Kasumi-1 (cell line): ENCODE data around the gene LONP1.

Experiments used
- DNase-seq, 2 experiments: peaks; one replicate each; lab custom pipeline; 2025; lab: John Stamatoyannopoulos, UW

Gene LONP1

DNA sequence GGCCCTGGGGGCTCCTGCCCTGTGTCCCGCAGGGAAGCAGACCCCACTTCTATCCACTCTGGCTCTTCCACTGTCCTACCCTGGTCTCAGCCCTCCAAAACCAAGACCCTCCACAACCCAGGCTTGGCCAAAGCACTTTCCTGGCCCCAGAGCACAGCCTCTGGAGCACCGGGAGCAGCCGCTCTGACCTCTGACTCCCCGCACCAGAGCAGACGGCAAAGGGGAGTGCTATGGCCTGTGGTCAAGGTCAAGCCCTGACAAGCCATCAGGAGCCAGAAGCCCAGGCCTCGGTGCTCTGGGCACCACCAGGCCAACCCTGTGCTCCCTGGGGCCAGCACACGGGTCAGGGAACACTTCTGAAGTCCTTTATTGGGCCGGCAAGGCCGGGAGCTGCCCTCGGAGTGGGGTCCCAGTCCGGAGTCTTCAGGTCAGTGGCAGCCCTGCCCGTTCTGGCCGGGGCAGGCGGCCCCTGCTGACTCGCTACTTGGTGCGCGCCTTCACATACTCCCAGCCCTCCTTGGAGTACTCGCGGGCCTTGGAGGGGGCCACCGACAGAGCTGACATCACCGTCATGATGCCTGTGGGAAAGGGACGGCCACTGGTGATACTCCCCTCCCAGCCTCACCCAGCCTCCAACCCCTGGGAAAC, 41.8 kb downstream of the LONP1 start:
- no peak for DNase-seq

DNA sequence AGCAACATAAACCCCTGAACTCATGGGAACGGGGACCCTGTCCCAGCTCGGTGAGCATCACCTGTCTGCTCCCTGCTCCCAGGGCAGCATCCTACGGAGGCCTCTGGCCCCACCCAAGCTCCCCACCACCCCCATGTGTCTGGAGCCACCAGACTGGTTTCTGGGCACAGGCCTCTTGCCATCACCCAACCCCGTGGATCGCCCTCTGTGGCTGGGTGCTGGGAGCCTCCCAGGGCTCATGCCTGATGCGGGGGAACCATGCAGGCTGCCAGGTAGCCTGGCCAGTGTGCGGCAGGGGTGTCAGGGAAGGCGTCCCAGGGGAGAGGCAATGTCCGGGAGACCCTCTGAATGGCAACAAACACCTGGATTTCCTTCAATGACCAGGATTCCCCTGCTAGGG, 42.4 kb downstream of the LONP1 start:
- DNase-seq = no peak

DNA sequence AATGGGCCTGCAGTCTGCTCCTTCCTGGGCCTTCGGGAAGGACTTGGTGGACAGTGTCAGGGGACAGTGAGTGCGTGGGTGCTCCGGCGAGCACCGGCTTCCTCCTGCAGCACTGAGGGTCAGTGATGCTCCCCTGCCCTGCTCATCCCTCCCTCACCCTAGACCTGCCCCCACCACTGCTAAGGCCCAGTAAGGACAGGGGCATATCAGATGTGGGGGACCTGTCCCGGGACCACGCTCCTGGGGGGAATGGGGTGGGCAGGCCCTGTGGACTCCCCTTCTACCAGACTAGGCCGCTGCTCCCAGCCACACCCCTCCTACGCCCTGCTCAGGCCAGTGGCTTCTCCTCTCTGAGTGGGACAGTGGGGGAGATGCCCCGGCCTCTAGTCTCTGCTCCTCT, 42.8 kb downstream of the LONP1 start:
- no peak for DNase-seq

DNA sequence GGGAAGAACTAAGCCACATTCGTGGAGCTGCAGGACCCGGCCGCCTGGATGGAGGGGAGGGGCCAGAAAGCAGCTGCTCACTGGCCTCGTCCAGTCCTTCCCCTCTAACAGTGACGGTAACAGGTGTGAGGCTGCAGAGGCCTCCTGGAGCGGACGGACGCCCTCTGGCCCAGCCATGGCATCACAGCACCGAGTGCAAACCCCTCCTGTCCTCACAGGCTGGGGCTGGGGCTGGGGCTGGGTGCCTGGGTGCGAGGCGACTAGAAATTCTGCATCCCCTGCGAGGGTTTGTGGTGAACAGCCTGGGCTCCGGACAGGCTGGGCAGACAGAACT, 43.2 kb downstream of the LONP1 start:
- no peak for DNase-seq

DNA sequence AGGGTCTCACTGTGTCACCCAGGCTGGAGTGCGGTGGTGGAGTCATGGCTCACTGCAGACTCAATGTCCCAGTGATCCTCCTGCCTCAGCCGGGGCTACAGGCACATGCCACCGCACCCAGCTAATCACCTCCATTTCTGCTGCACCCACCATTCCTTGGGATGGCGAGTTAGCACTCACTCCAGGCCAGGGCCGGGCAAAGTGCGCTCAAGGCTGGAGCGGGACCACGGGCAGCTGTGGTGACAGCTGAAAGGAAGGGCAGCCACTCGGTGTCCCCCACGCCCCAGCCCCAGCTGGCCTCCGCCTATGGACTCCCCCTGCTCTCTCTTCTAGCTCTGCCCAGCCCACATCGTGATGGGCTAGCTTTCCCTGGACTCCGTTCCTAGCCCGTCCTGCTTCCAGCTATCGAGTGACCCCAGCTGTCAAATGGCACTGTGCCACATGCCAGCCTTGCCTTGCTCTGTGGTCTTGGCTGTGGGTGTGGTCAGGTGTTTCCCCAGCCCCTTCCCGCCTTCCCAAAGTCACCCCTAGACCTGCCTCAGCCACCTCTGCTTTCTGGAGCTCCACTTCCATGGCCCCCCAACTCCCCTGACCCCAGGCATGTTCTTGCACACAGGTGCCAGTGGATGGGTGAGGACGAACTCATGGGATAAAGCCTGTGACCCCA, 43.7 kb downstream of the LONP1 start:
- no peak for DNase-seq

- no peak for DNase-seq
Measured at GRCh38 chr19:5674714-5675113, 45.2 kb downstream of the LONP1 start.

DNA sequence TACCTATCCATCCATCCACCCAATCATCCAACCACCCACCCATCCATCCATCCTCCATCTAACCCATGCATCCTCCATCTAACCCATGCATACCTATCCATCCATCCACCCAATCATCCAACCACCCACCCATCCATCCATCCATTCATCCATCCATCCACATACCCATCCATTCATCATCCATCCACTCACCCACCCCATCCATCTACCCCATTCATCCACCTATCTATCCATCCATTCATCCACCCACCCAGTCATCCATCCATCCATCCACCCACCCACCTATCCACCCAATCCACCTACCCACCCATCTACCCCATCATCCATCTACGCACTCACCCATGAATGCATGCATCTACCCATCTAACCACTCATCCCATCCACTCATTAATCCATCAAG, 46.2 kb downstream of the LONP1 start:
- DNase-seq = no peak

GRCh38 chr19:5672708-5673459, 47.1 kb downstream of the LONP1 start:
- no peak for DNase-seq

DNA sequence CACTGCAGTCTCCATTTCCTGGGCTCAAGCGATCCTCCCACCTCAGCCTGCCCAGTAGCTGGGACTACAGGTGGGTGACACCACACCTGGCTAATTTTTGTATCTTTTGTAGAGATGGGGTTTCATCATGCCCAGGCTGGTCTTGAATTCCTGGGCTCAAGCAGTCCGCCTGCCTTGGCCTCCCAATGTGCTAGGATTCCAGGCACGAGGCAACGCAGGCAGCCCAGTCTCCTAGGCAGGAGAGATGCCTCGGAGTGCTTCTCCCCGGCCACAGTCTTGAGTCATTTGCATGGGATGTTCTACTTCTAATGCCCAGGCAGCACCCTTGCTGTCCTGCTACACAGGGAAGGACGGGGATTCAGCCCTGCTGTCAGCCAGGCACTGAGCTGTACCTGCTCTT, 48.3 kb downstream of the LONP1 start:
- no peak for DNase-seq

DNA sequence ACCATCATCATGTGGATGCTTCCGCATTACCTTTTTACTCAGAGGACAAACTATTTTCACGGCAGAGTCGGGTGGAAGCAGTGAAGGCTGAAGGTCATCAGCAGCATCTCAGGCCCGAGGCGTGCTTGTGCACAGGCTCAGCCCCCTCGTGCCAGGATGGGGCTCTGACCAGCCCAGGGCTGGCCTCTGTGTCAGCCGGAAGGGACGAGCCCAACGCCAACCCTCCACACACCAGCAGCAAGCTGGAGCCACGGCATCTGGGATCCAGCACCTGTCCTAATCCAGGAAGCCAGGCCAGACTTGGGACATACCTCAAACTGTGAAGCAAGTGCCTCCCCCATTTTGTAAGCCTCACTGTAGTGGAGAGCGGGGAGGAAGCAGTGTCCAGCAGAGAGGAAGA, 50.7 kb downstream of the LONP1 start:
- no peak for DNase-seq

- no peak for DNase-seq
Measured at GRCh38 chr19:5667751-5668271, 52.1 kb downstream of the LONP1 start.

GRCh38 chr19:5666921-5667610, 52.9 kb downstream of the LONP1 start:
- no peak for DNase-seq

DNA sequence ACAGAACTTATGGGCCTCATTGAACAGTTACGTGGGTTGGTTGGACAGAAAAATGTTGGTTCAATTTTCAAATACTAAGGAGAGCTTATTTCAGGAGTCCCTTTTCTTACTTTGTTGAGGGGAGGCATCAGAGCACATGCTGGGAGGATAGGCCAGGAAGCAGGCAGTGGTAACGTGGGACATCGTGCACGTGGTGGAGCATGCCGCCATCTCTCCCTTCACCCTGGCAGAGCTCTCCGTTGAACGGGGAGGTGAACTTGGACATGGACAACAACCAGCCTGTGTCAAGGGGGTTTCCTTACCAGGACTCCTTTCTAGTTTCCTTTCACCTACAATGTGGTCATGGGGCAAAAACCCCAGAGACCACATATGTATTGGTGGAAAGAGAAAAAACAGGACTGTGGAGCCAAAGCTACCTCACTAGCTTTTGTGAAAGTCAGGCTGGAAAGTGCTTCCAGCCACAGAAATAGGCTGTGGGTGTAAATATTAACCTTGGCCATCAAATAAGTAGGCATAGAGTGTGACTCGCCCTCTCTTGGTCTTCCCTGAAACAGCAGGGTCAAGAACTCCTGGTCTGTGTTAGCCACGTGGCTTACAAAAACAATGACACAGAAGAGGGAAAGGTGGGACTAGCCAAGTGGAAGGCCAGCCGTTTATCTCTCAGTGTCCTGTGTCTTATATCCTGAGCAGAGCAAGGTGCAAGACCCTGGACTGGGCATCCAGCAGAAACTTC, 54.0 kb downstream of the LONP1 start:
- DNase-seq = peak in 1 of 2 experiments; percentile 26

GRCh38 chr19:5664515-5664914, 55.4 kb downstream of the LONP1 start:
- DNase-seq = no peak

- DNase-seq = no peak
Measured at GRCh38 chr19:5663904-5664303, 56.0 kb downstream of the LONP1 start.

GRCh38 chr19:5661483-5661882, 58.5 kb downstream of the LONP1 start:
- no peak for DNase-seq

GRCh38 chr19:5655412-5655811, 64.5 kb downstream of the LONP1 start:
- no peak for DNase-seq

DNA sequence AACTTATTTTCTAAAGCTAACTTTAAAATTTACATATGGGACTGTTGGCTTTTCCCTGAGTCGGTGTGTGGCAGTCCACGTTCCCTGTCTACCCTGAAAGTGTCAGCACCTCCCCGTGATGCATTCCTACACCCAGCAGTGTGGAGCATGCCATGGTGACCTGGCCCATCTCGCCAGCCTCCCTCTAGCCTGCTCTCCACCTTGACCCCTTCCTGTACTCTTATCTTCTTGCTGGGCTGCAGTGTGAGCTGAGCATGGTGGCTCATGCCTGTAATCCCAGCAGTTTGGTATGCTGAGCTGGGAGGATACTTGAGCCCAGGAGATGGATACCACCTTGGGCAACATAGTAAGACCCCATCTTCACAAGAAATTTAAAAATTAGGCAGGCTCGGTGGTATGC, 65.0 kb downstream of the LONP1 start:
- no peak for DNase-seq

DNA sequence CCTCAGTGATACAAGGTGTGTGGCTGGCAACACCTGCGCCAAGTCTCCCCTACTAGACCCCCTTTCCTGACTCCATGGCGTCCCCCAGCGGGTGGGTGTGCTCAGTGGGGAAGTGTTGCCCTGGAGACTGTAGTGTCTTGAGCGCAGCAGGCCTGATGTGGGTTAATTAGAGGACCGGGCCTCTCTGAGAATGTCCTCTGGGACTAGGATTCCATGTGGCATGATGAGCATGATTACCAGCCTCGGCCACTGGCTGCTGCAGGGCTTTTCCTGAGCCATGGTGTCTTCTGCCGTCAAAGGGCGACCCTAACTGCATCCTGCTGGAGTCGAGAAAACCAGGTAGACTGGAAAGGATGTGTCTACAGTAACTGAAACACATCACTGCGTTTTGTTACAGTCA, 67.7 kb downstream of the LONP1 start:
- no peak for DNase-seq

DNA sequence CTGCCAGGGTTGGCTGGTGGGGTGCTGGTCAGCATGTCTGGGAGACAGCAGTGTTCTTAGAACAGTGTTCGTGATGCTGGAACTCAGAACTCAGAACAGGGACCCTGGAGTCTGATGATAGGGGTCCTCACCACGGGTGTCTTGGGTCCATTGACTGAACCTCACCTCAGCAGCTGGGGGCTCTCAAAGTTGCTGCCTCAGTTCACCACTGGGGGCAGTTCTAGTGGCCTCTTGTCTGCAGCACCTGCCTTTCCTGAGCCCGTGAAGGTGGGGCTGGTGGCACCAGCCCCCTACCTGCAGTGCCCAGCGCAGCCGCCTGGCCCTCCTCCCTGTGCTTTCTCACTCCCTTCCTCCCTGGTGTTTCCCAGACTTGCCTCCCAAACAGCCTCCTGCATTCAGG, 68.6 kb downstream of the LONP1 start:
- DNase-seq = no peak

DNA sequence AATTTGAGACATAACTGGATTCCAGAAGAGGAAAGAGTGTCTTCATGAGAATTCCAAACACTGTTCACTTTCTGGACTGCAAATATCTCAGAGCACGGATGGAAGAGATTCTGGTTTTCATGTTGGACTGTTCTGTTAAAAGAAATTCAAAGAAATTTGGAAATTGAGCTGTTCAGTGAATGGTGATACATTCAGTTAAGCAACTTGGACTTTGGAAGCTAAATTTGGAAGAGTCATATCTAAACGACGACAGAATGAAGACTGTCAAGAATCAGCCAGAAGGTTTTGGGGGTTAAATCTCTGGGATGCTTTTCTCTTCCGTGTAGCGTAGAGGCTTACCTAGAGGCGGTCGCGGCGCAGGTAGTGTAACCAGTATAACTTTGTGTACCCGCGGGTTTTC, 71.5 kb downstream of the LONP1 start:
- no peak for DNase-seq

- no peak for DNase-seq
Measured at GRCh38 chr19:5646703-5647102, 73.2 kb downstream of the LONP1 start.
